ENCODE results near the gene CCDC138. TPM values are rescaled to one million over a fixed set of nuclear protein-coding genes. Genes with fewer than 3 reads are reported as not detected.

CCDC138 gene
- total RNA-seq, 2 experiments from 2014 or later = 21.5 to 28.1 TPM

DNA sequence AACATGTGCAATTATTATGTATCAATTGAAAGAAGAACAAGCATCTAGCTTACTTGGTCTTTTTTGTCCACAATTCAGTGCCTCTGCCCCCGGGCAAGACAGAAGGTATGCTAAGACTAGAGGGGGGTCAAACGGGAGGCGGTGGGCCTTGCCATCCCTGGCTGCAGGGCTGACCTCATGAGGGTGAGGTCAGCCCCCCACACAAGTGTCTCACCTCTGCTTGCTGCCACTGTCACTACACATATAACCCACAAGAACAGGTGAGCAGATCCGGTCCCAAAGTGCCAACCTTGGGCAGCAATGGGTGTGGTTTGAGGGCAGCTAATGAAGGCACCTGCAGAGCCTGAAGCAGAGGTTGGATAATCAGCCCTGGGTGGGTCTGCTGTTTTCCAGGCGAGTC lies 131.0 kb downstream of the CCDC138 start:
- BruUV-seq (replicated peaks) = no TSS peak
- no peak overlapping the region for H3K4me2 ChIP-seq (ENCODE audit: low read length)
- no peak for TF ChIP-seq EZH2phosphoT487 (IDR thresholded peaks at IDR 0.05; ENCODE audit: borderline replicate concordance, low read depth, low read length)
- TF ChIP-seq, protein P1, sequence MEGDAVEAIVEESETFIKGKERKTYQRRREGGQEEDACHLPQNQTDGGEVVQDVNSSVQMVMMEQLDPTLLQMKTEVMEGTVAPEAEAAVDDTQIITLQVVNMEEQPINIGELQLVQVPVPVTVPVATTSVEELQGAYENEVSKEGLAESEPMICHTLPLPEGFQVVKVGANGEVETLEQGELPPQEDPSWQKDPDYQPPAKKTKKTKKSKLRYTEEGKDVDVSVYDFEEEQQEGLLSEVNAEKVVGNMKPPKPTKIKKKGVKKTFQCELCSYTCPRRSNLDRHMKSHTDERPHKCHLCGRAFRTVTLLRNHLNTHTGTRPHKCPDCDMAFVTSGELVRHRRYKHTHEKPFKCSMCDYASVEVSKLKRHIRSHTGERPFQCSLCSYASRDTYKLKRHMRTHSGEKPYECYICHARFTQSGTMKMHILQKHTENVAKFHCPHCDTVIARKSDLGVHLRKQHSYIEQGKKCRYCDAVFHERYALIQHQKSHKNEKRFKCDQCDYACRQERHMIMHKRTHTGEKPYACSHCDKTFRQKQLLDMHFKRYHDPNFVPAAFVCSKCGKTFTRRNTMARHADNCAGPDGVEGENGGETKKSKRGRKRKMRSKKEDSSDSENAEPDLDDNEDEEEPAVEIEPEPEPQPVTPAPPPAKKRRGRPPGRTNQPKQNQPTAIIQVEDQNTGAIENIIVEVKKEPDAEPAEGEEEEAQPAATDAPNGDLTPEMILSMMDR (conservative IDR thresholded peaks at IDR 0.05; ENCODE audit: low read length) = no peak
- ChIA-PET POLR2A (interaction anchor here (0.6 kb wide), 1 partner anchor 492 kb away, joined by 4 read pairs; no protein-coding TSS in a partner anchor), CTCF (ENCODE audit: unreplicated experiment) (no interaction called here)
- no peaks in the 10 kb centered on the region for H3K4me1 ChIP-seq (ENCODE audit: insufficient read depth, low read length, poor library complexity, severe bottlenecking)
- no peaks in the 10 kb centered on the region for H3K79me2 ChIP-seq (ENCODE audit: insufficient read depth, low read depth, low read length)
- no peak overlapping the region for H3K27ac ChIP-seq (ENCODE audit: low read depth, low read length, poor library complexity, severe bottlenecking)
- no peaks in the 10 kb centered on the region for H3K36me3 ChIP-seq (ENCODE audit: insufficient read depth, low read length)
- intact Hi-C loops (cut with micrococcal nuclease; ENCODE audit: unreplicated experiment) = no loop called here
- no peak for DNase-seq (ENCODE audit: low spot score)
- H3K4me3 ChIP-seq (ENCODE audit: low read depth, low read length, poor library complexity, severe bottlenecking) = no peak overlapping the region
- no peak overlapping the region for H2AFZ ChIP-seq (ENCODE audit: low read length)
- no peaks in the 10 kb centered on the region for H3K9me3 ChIP-seq (ENCODE audit: low read length)
- no peaks in the 10 kb centered on the region for H4K20me1 ChIP-seq (ENCODE audit: insufficient read depth, low read length)
- no peaks in the 10 kb centered on the region for H3K9me2 ChIP-seq (ENCODE audit: insufficient read depth, low read length)

DNA sequence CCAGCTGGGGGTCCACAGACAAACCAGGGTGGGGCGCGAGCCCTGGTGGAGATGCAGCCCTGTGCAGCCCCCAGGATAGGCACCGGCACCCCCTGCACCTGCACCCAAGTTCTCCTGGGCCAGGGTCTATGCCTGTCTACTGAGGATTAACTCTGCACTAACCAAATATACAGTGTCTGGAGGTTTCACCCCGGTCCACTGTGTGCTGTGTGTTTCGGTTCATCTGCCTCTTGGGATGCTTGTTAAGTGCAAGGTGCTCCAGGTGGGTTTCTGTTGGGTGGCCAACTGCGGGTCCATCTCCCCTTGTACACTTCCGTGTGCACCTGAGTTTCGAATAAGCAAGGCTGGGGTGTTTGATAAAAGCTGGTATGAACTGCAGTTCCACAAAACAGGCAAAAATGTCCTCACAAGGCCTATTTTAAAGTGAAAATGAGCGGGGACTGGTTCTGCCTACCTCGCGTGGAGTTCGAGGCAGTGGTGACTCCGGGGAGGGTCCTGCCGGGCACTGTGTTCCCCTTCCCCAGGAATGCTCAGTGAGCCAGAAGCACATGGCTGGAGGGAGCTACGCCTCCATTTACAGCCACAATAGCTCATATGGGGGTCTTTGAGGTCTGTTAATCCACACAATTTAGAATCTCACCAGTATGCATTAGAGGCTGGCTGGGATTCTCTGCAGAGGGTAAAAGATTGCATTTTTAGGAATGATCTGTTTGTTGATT lies 131.7 kb downstream of the CCDC138 start:
- H3K4me2 ChIP-seq (ENCODE audit: low read length) = no peak overlapping the region
- POLR2A ChIA-PET = interaction anchor here (0.6 kb wide), 1 partner anchor 492 kb away, joined by 4 read pairs; no protein-coding TSS in a partner anchor
- intact Hi-C loops (cut with micrococcal nuclease; ENCODE audit: unreplicated experiment) = no loop called here
- CTCF ChIA-PET (ENCODE audit: unreplicated experiment) = no interaction called here
- H3K79me2 ChIP-seq (ENCODE audit: insufficient read depth, low read depth, low read length) = no peaks in the 10 kb centered on the region
- no peak for DNase-seq (ENCODE audit: low spot score)
- BruUV-seq (replicated peaks) = no TSS peak
- no peaks in the 10 kb centered on the region for H4K20me1 ChIP-seq (ENCODE audit: insufficient read depth, low read length)
- TF ChIP-seq EZH2phosphoT487 (IDR thresholded peaks at IDR 0.05; ENCODE audit: borderline replicate concordance, low read depth, low read length) = no peak
- TF ChIP-seq, protein P1 (conservative IDR thresholded peaks at IDR 0.05; ENCODE audit: low read length) = no peak
- H2AFZ ChIP-seq (ENCODE audit: low read length) = no peak overlapping the region
- H3K4me1 ChIP-seq (ENCODE audit: insufficient read depth, low read length, poor library complexity, severe bottlenecking) = no peaks in the 10 kb centered on the region
- H3K9me3 ChIP-seq (ENCODE audit: low read length) = no peaks in the 10 kb centered on the region
- H3K4me3 ChIP-seq (ENCODE audit: low read depth, low read length, poor library complexity, severe bottlenecking) = no peak overlapping the region
- H3K36me3 ChIP-seq (ENCODE audit: insufficient read depth, low read length) = no peaks in the 10 kb centered on the region
- H3K9me2 ChIP-seq (ENCODE audit: insufficient read depth, low read length) = no peaks in the 10 kb centered on the region
- H3K27ac ChIP-seq (ENCODE audit: low read depth, low read length, poor library complexity, severe bottlenecking) = no peak overlapping the region

DNA sequence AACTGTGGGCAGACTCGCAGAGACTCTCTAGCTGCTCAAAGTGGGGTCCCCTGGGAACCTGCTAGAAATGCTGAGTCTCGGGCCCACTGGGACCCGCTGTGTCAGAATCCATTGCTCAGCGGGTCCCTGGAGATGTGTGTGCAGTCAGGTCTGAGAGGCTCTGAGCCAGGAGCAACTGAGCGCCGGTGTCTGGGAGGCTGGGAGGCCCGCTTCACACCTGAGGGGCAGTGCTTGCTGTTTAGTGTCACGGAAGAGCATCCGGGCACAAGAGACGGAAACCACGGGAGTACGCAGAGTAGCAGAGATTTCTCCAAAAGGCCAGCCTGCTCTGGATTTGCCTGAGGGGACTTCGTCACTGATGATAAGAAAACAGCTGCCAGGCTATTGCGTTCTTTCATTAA lies 132.4 kb downstream of the CCDC138 start:
- Histone ChIP-seq H3K9me3 (ENCODE audit: low read length) (no peaks in the 10 kb centered on the region), H3K79me2 (ENCODE audit: insufficient read depth, low read depth, low read length) (no peaks in the 10 kb centered on the region), H4K20me1 (ENCODE audit: insufficient read depth, low read length) (no peaks in the 10 kb centered on the region), H2AFZ (ENCODE audit: low read length) (no peak overlapping the region), H3K36me3 (ENCODE audit: insufficient read depth, low read length) (no peaks in the 10 kb centered on the region), H3K4me2 (ENCODE audit: low read length) (no peak overlapping the region), H3K27ac (ENCODE audit: low read depth, low read length, poor library complexity, severe bottlenecking) (no peak overlapping the region), H3K4me1 (ENCODE audit: insufficient read depth, low read length, poor library complexity, severe bottlenecking) (no peaks in the 10 kb centered on the region), H3K9me2 (ENCODE audit: insufficient read depth, low read length) (no peaks in the 10 kb centered on the region), H3K4me3 (ENCODE audit: low read depth, low read length, poor library complexity, severe bottlenecking) (no peak overlapping the region)
- TF ChIP-seq, protein P1 (conservative IDR thresholded peaks at IDR 0.05; ENCODE audit: low read length) = no peak
- no peak for TF ChIP-seq EZH2phosphoT487 (IDR thresholded peaks at IDR 0.05; ENCODE audit: borderline replicate concordance, low read depth, low read length)
- ChIA-PET POLR2A (no interaction called here), CTCF (ENCODE audit: unreplicated experiment) (no interaction called here)
- no TSS peak for BruUV-seq (replicated peaks)
- no peak for DNase-seq (ENCODE audit: low spot score)
- intact Hi-C loops (cut with micrococcal nuclease; ENCODE audit: unreplicated experiment) = no loop called here
